Gastrocnemius medialis (tissue), 4 donors: ENCODE data around the gene STRIP1. TPM values are rescaled to one million over a fixed set of nuclear protein-coding genes. Genes with fewer than 3 reads are reported as not detected.
"Not testable (repeated sequence)": the region's sequence is repeated elsewhere in the genome, so short reads cannot be mapped to it uniquely, and the experiment has no call there.

Experiments
- ATAC-seq, 2 donors: fragments of 150-250 bp; one replicate each; pipeline ENCODE4 v1.9.1; 2016
- DNase-seq, 2 donors: peaks; one replicate each; pipeline ENCODE4 v3.0.0-alpha.2; 2019
- H3K27ac ChIP-seq, 4 donors: fragments of 200-600 bp; sonication (generic); 1 replicate in 1 of 4; 2 replicates in 3 of 4; pipeline ENCODE4 v1.5.1; 2016 to 2018; ENCODE audit warnings: mild to moderate bottlenecking in 2 of 4, moderate library complexity in 1 of 4
- H3K27me3 ChIP-seq, 3 donors: fragments of 200-600 bp; sonication (generic) in 2 of 3; 1 replicate in 1 of 3; 2 replicates in 2 of 3; pipeline versions ENCODE4 v1.5.1 to v1.6.0; 2016 to 2019; ENCODE audit warnings: mild to moderate bottlenecking in 1 of 3, moderate library complexity in 1 of 3
- H3K36me3 ChIP-seq, 2 donors: fragments of 200-600 bp; sonication (generic) in 1 of 2; one replicate each; pipeline ENCODE4 v1.5.1; 2017 to 2018
- H3K4me1 ChIP-seq, 2 donors: fragments of 200-600 bp; sonication (generic) in 1 of 2; one replicate each; pipeline ENCODE4 v1.5.1; 2016 to 2017; ENCODE audit warnings: mild to moderate bottlenecking in 2 of 2
- H3K4me3 ChIP-seq, 4 donors: fragments of 200-600 bp; sonication (generic) in 3 of 4; 1 replicate in 1 of 4; 2 replicates in 3 of 4; pipeline ENCODE4 v1.5.1; 2016 to 2019; ENCODE audit warnings: mild to moderate bottlenecking in 2 of 4
- H3K9me3 ChIP-seq, 3 donors: fragments of 200-600 bp; sonication (generic) in 2 of 3; 1 replicate in 1 of 3; 2 replicates in 2 of 3; pipeline ENCODE4 v1.5.1; 2016 to 2019
- CTCF ChIP-seq, 5 experiments: fragments of 450-650 bp in 3 of 5; fragments of 200-600 bp in 2 of 5; sonication (generic) in 2 of 5; IDR thresholded peaks in 4 of 5; conservative IDR thresholded peaks in 1 of 5; 1 replicate in 4 of 5; 2 replicates in 1 of 5; pipeline ENCODE4 v1.5.1; 2016 to 2019; ENCODE audit warnings: antibody characterized with exemption in 5 of 5, mild to moderate bottlenecking in 3 of 5, moderate library complexity in 3 of 5
- POLR2A ChIP-seq, 2 donors: fragments of 450-650 bp; IDR thresholded peaks; one replicate each; pipeline ENCODE4 v1.6.1; 2017; ENCODE audit warnings: antibody characterized with exemption in 2 of 2, mild to moderate bottlenecking in 2 of 2, moderate library complexity in 2 of 2
- in situ Hi-C, 4 donors: fragments of 200-750 bp; cut with MboI; loops; one replicate each; pipeline versions ENCODE4 v1.15.0 to v1.8.0; 2017; ENCODE audit warnings: low sequenced_read_pairs in 4 of 4
- intact Hi-C: fragments of 100-400 bp; cut with DNase I; formaldehyde crosslinking; loops from one replicate; pipeline ENCODE4 v1.15.1; 2023; ENCODE audit warnings: low total_unique reads
- total RNA-seq, 4 donors: library from RNA; depleted of rRNA; stranded (reverse); fragments of >200 nt; gene quantifications; one replicate each; pipeline versions ENCODE4 v1.1.0 to v1.2.3, GENCODE V29; 2016

Gene STRIP1
- total RNA-seq, 4 donors from 2014 or later, result 17.9 to 31.4 (median 20.7) TPM

DNA sequence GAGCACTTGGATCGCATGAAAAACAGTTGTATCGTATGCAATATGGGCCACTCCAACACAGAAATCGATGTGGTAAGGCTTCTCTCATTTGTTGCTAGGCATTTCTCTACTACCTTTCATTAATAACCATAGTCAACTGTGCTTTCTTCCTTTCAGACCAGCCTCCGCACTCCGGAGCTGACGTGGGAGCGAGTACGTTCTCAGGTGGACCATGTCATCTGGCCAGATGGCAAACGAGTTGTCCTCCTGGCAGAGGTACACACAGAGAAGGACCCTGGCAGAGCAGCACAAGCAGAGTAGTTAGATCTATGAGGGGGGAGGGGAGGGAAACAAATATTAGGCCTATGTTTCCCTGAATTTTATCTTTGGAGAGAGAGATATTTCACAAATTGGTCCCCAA is 16.0 kb upstream of the STRIP1 start:
- in situ Hi-C loops, result no loop called here
- ATAC-seq (no peak), DNase-seq (no peak)
- Histone ChIP-seq H3K36me3 (peaks cover 13 to 100% of the 10 kb centered on the region in 2 donors), H3K27ac (no peak overlapping the region), H3K4me1 (no peaks in the 10 kb centered on the region), H3K9me3 (no peaks in the 10 kb centered on the region), H3K4me3 (no peak overlapping the region), H3K27me3 (no peaks in the 10 kb centered on the region)
- TF ChIP-seq POLR2A (IDR thresholded peaks at IDR 0.05) (no peak), CTCF (IDR thresholded peaks at IDR 0.05 in 4 of 5, conservative IDR thresholded peaks at IDR 0.05 in 1 of 5) (no peak)
- intact Hi-C loops, result no loop called here

GRCh38 chr1:110019770-110020169 is 14.7 kb upstream of the STRIP1 start:
- H3K9me3 ChIP-seq, result no peaks in the 10 kb centered on the region
- no peak for TF ChIP-seq CTCF (IDR thresholded peaks at IDR 0.05 in 4 of 5, conservative IDR thresholded peaks at IDR 0.05 in 1 of 5)
- no peak for TF ChIP-seq POLR2A (IDR thresholded peaks at IDR 0.05)
- in situ Hi-C loops, result no loop called here
- H3K4me3 ChIP-seq, result no peak overlapping the region
- H3K27ac ChIP-seq, result no peak overlapping the region
- H3K27me3 ChIP-seq, result no peaks in the 10 kb centered on the region
- H3K36me3 ChIP-seq, result peaks cover 13 to 100% of the 10 kb centered on the region in 2 donors
- H3K4me1 ChIP-seq, result no peaks in the 10 kb centered on the region
- no peak for ATAC-seq
- intact Hi-C loops, result no loop called here
- DNase-seq, result no peak

GRCh38 chr1:110021285-110021684 is 13.1 kb upstream of the STRIP1 start:
- TF ChIP-seq CTCF (IDR thresholded peaks at IDR 0.05 in 4 of 5, conservative IDR thresholded peaks at IDR 0.05 in 1 of 5), result no peak
- no peak for TF ChIP-seq POLR2A (IDR thresholded peaks at IDR 0.05)
- Histone ChIP-seq H3K27ac (no peak overlapping the region), H3K4me1 (no peaks in the 10 kb centered on the region), H3K36me3 (peaks cover 13 to 90% of the 10 kb centered on the region in 2 donors), H3K27me3 (no peaks in the 10 kb centered on the region), H3K9me3 (no peaks in the 10 kb centered on the region), H3K4me3 (no peak overlapping the region)
- in situ Hi-C loops (no loop called here), intact Hi-C loops (no loop called here)
- ATAC-seq (no peak), DNase-seq (no peak)

DNA sequence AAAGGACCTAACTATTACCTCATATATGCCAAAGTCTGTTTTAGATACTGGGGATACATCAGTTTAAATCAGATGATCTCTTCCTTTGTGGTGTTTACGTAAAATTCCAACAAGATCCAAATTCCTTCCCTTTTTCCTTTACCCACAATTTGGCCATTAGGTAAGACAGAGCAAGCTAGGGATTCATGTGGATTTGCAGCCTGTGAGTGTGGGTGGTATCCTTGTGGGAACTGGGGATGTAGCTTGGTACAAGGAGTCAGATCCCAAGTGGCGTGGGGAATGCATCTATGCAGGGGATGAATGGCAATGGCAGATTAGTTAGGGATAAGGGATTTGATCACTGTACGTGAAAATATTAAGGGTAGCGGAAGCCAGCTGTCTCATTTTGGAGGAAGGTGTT is 9.8 kb upstream of the STRIP1 start:
- H3K9me3 ChIP-seq, result no peaks in the 10 kb centered on the region
- peaks cover 0 to 56% of the 10 kb centered on the region in 2 donors for H3K36me3 ChIP-seq
- in situ Hi-C loops (loop anchor here in 1 of 4 donors (25.0 kb wide), 1 partner anchor 313 kb away; the partner anchor contains the start of gene RBM15), intact Hi-C loops (no loop called here)
- DNase-seq, result no peak
- H3K27ac ChIP-seq, result no peak overlapping the region
- no peaks in the 10 kb centered on the region for H3K27me3 ChIP-seq
- TF ChIP-seq POLR2A (IDR thresholded peaks at IDR 0.05) (no peak), CTCF (IDR thresholded peaks at IDR 0.05 in 4 of 5, conservative IDR thresholded peaks at IDR 0.05 in 1 of 5) (no peak)
- ATAC-seq, result no peak
- H3K4me3 ChIP-seq, result no peak overlapping the region
- H3K4me1 ChIP-seq, result no peaks in the 10 kb centered on the region

DNA sequence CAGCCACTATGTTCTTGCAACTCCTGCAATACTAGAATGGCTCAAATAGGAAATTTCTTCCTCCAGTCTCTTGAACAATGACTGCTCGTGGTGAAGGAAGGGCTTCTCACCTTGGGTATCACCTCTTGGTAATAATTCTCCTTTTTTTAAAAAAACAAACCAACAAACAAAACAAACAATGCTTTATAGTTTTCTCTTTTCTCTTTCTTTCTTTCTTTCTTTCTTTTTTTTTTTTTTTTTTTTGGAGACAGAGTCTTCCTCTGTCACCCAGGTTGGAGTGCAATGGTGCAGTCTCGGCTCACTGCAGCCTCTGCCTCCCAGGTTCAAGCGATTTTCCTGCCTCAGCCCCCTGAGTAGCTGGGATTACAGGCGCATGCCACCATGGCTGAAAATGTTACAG is 3.7 kb upstream of the STRIP1 start:
- not testable (repeated sequence) for ATAC-seq, H3K4me3 ChIP-seq

More for the DNA sequence above, 3.7 kb upstream of the STRIP1 start:
- H3K27ac ChIP-seq, DNase-seq, intact Hi-C loops, H3K4me1 ChIP-seq, H3K9me3 ChIP-seq, H3K27me3 ChIP-seq, H3K36me3 ChIP-seq: not testable (repeated sequence)
- in situ Hi-C loops, result loop anchor here in 1 of 4 donors (25.0 kb wide), 1 partner anchor 307 kb away; the partner anchor contains the start of gene RBM15
